GM21515 (cell line): ENCODE data around the gene KCNK5.

Source experiments
- ATAC-seq: cut with Tn5 transposase; IDR thresholded peaks from one replicate; pipeline ENCODE4 v1.9.1; 2021; ENCODE audit not compliant: unreplicated experiment

The KCNK5 gene

GRCh38 chr6:39143238-39143930 lies 85.9 kb downstream of the KCNK5 start:
- no peak for ATAC-seq

- ATAC-seq = no peak
Observed at GRCh38 chr6:39140556-39141167, 88.6 kb downstream of the KCNK5 start.
